GM12873 (cell line): Measurements from ENCODE around the gene PCSK6.

Source experiments
- CTCF ChIP-seq: IDR thresholded peaks from 2 replicates; pipeline ENCODE4 v1.5.1; 2012; ENCODE audit warnings: low read depth, mild to moderate bottlenecking, moderate library complexity, low read length, control low read depth; ENCODE audit not compliant: insufficient read depth; ENCODE audit errors: missing control alignments

Gene PCSK6

GRCh38 chr15:101313041-101313761, 176.3 kb downstream of the PCSK6 start:
- no peak for TF ChIP-seq CTCF

- TF ChIP-seq CTCF, result no peak
These were observed 179.0 kb downstream of the PCSK6 start for GRCh38 chr15:101310508-101310907.

- TF ChIP-seq CTCF, result no peak
These were observed 179.4 kb downstream of the PCSK6 start for GRCh38 chr15:101310161-101310480.

- TF ChIP-seq CTCF, result no peak
These were observed 179.9 kb downstream of the PCSK6 start for GRCh38 chr15:101309436-101310160.

- no peak for TF ChIP-seq CTCF
These were observed 180.7 kb downstream of the PCSK6 start for GRCh38 chr15:101308604-101309435.

DNA sequence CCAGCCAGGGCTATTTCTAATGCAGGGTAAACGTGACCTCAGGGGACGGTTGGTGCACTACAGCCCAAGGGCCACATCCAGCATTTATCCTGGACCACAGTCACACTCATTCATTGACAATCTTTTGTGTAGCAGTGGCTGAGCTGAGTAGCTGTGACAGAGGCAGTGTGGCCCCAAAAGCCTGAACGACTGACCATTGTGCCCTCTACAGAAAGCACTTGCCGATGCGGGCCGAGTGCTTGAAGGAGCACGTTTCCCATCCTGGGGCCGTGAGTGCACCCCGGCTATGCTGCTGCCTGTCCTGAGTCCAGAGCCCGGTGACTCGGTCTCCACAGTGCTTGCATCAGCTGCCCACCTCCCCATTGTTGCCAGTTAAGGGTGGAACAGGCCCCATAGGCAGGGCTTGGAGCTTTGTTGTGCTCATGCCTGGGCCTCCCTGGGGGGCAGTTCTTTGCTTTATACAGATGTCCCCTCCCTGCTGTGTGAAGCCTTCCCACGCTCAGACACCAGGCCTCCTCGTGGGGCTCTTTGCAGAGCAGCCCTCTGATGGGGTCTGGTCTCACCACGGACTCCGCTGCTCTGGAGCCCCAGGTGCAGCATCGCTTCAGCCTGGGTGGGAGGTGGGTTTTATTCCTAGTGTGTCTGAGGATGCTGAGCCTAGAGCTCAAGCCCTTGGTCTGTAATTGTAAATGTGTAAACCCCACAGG, 181.5 kb downstream of the PCSK6 start:
- TF ChIP-seq CTCF, result no peak
